ENCODE data around the gene FBXO8. TPM values are rescaled to one million over a fixed set of nuclear protein-coding genes. Genes with fewer than 3 reads are reported as not detected.
"Not testable (repeated sequence)": the region's sequence is repeated elsewhere in the genome, so short reads cannot be mapped to it uniquely, and the experiment has no call there.

Gene FBXO8
- total RNA-seq, 3 donors from 2014 or later (not counting 1 experiment from before 2014, with no cell fraction given): 12.3 to 15.2 (median 14.8) TPM

- ATAC-seq: no peak
- Histone ChIP-seq H3K4me1 (ENCODE audit: control insufficient read depth, insufficient read depth, low read length) (no peaks in the 10 kb centered on the region), H3K9me3 (ENCODE audit: control insufficient read depth, insufficient read depth, low read length) (no peaks in the 10 kb centered on the region), H3K27me3 (ENCODE audit: control insufficient read depth, insufficient read depth, low read length) (no peaks in the 10 kb centered on the region), H3K36me3 (ENCODE audit: control insufficient read depth, insufficient read depth, low read length) (peaks cover 13% of the 10 kb centered on the region), H3K27ac (ENCODE audit: low read length) (no peak overlapping the region), H3K4me3 (ENCODE audit: low read length) (no peak overlapping the region)
- no peaks in the 10 kb centered on the region for H3K27me3 Mint-ChIP-seq (ENCODE audit: low read depth in 2 of 2)
- H3K4me1 Mint-ChIP-seq: peaks cover 0 to 5% of the 10 kb centered on the region in 2 donors
- no peak overlapping the region for H3K27ac Mint-ChIP-seq
- intact Hi-C loops (cut with micrococcal nuclease): no loop called here
- WGBS (ENCODE audit: insufficient coverage): 100% methylated on average over 2 of the region's 3 CpGs
- TF ChIP-seq CTCF (IDR thresholded peaks at IDR 0.05): no peak
- H3K4me3 Mint-ChIP-seq: no peak overlapping the region
- no peak for DNase-seq
- H3K9me3 Mint-ChIP-seq: no peaks in the 10 kb centered on the region
- H3K36me3 Mint-ChIP-seq: no peaks in the 10 kb centered on the region
Observed at GRCh38 chr4:174263445-174263736, 20.1 kb downstream of the FBXO8 start.

- H3K4me3 ChIP-seq (ENCODE audit: low read length): no peak overlapping the region
Observed at GRCh38 chr4:174262624-174263444, 20.6 kb downstream of the FBXO8 start.

GRCh38 chr4:174261432-174261831, 22.0 kb downstream of the FBXO8 start:
- H3K27ac Mint-ChIP-seq; H3K4me3 Mint-ChIP-seq; H3K4me3 ChIP-seq (ENCODE audit: low read length); H3K36me3 Mint-ChIP-seq; H3K9me3 Mint-ChIP-seq; H3K27me3 ChIP-seq (ENCODE audit: control insufficient read depth, insufficient read depth, low read length); ATAC-seq; H3K4me1 Mint-ChIP-seq; H3K9me3 ChIP-seq (ENCODE audit: control insufficient read depth, insufficient read depth, low read length); H3K27ac ChIP-seq (ENCODE audit: low read length); DNase-seq; H3K4me1 ChIP-seq (ENCODE audit: control insufficient read depth, insufficient read depth, low read length); H3K27me3 Mint-ChIP-seq (ENCODE audit: low read depth in 2 of 2); intact Hi-C loops (cut with micrococcal nuclease): not testable (repeated sequence)
- H3K36me3 ChIP-seq (ENCODE audit: control insufficient read depth, insufficient read depth, low read length): peaks cover 23% of the 10 kb centered on the region
- WGBS (ENCODE audit: insufficient coverage): no CpG with 5 or more reads among the region's 1 CpG

More at GRCh38 chr4:174262624-174263444, 20.6 kb downstream of the FBXO8 start:
- no peak for DNase-seq
- no peaks in the 10 kb centered on the region for H3K27me3 ChIP-seq (ENCODE audit: control insufficient read depth, insufficient read depth, low read length)
- H3K27me3 Mint-ChIP-seq (ENCODE audit: low read depth in 2 of 2): no peaks in the 10 kb centered on the region
- H3K4me1 Mint-ChIP-seq: peaks cover 0 to 5% of the 10 kb centered on the region in 2 donors
- no peaks in the 10 kb centered on the region for H3K36me3 Mint-ChIP-seq
- H3K27ac Mint-ChIP-seq: no peak overlapping the region
- no peak for ATAC-seq
- intact Hi-C loops (cut with micrococcal nuclease): no loop called here
- no peak overlapping the region for H3K27ac ChIP-seq (ENCODE audit: low read length)
- no peaks in the 10 kb centered on the region for H3K9me3 Mint-ChIP-seq
- peaks cover 13% of the 10 kb centered on the region for H3K36me3 ChIP-seq (ENCODE audit: control insufficient read depth, insufficient read depth, low read length)
- no peaks in the 10 kb centered on the region for H3K9me3 ChIP-seq (ENCODE audit: control insufficient read depth, insufficient read depth, low read length)
- WGBS (ENCODE audit: insufficient coverage): 94% methylated on average over 4 of the region's 6 CpGs
- H3K4me1 ChIP-seq (ENCODE audit: control insufficient read depth, insufficient read depth, low read length): no peaks in the 10 kb centered on the region
- no peak overlapping the region for H3K4me3 Mint-ChIP-seq
- TF ChIP-seq CTCF (IDR thresholded peaks at IDR 0.05): no peak

GRCh38 chr4:174260099-174260498, 23.4 kb downstream of the FBXO8 start:
- TF ChIP-seq CTCF (IDR thresholded peaks at IDR 0.05): no peak
- Histone ChIP-seq H3K4me3 (ENCODE audit: low read length) (no peak overlapping the region), H3K9me3 (ENCODE audit: control insufficient read depth, insufficient read depth, low read length) (no peaks in the 10 kb centered on the region), H3K4me1 (ENCODE audit: control insufficient read depth, insufficient read depth, low read length) (no peaks in the 10 kb centered on the region), H3K27ac (ENCODE audit: low read length) (no peak overlapping the region), H3K27me3 (ENCODE audit: control insufficient read depth, insufficient read depth, low read length) (no peaks in the 10 kb centered on the region), H3K36me3 (ENCODE audit: control insufficient read depth, insufficient read depth, low read length) (peaks cover 25% of the 10 kb centered on the region)
- Mint-ChIP-seq H3K4me1 (peaks cover 0 to 5% of the 10 kb centered on the region in 2 donors), H3K4me3 (no peak overlapping the region), H3K27me3 (ENCODE audit: low read depth in 2 of 2) (no peaks in the 10 kb centered on the region), H3K9me3 (no peaks in the 10 kb centered on the region), H3K36me3 (no peaks in the 10 kb centered on the region), H3K27ac (no peak overlapping the region)
- 60% methylated on average over 3 of the region's 3 CpGs for WGBS (ENCODE audit: insufficient coverage)
- intact Hi-C loops (cut with micrococcal nuclease): no loop called here
- no peak for ATAC-seq
- DNase-seq: no peak

Data from natural killer cell (primary cell).